K562 (cell line): ENCODE data around the gene PEDS1. TPM values are rescaled to one million over a fixed set of nuclear protein-coding genes. Genes with fewer than 3 reads are reported as not detected.
A peak's percentile ranks its signal among the peaks of the same experiment; 100 is the strongest.

ENCODE experiments used
- ATAC-seq: fragments of 200-7000 bp; cut with Tn5 transposase; 3 replicates; pipeline ENCODE4 v1.9.1; 2020; ENCODE audit warnings: moderate library complexity
- BruUV-seq: library from RNA; stranded (reverse); fragments of 400-500 nt; replicated peaks from 2 replicates; lab custom pipeline; 2021; lab: Mats Ljungman, UMichigan
- CTCF ChIA-PET: fragments of 300-600 bp; formaldehyde crosslinking; extraction: SDS; loops from one replicate; lab custom pipeline; 2021; ENCODE audit warnings: low intra/inter-chr PET ratio; lab: Yijun Ruan, JAX
- POLR2A ChIA-PET: fragments of 300-600, 350-650 bp; sonication (Branson Sonifier 250); formaldehyde crosslinking; extraction: SDS; loops from one replicate; lab custom pipeline; 2021; ENCODE audit warnings: antibody characterized with exemption, inconsistent platforms; lab: Yijun Ruan, JAX
- DNase-seq, 4 experiments: peaks; one replicate each; pipeline versions ENCODE4 v3.0.0 to v3.0.0-alpha.2; 2011 to 2018; ENCODE audit warnings: low spot score in 3 of 4, mixed read lengths in 3 of 4; ENCODE audit errors: extremely low read depth in 1 of 4
- FAIRE-seq: peaks from 2 replicates; lab custom pipeline; 2011; peaks lifted over from hg19 to GRCh38; lab: Jason Lieb, UNC
- H2AFZ ChIP-seq: 2 replicates; pipeline ENCODE4 v1.6.0; 2011; ENCODE audit warnings: low read depth, low read length, control low read depth, inconsistent platforms
- H3K27ac ChIP-seq: fragments of 200-600 bp; 3 replicates; pipeline ENCODE4 v1.8.0; 2011; ENCODE audit warnings: low read depth, mild to moderate bottlenecking, control low read depth, inconsistent platforms, low read length, moderate library complexity, mixed read lengths; ENCODE audit errors: extremely low read depth
- H3K27me3 ChIP-seq, 2 experiments: fragments of 300-600 bp in 1 of 2; 2 replicates in 1 of 2; 3 replicates in 1 of 2; pipeline versions ENCODE4 v1.6.0 to v1.8.0; 2011; ENCODE audit warnings: inconsistent platforms in 2 of 2, low read length in 2 of 2, mild to moderate bottlenecking in 1 of 2, mixed read lengths in 1 of 2, moderate library complexity in 1 of 2; ENCODE audit not compliant: control insufficient read depth in 2 of 2, insufficient read depth in 2 of 2
- H3K36me3 ChIP-seq: fragments of 300-600 bp; 3 replicates; pipeline ENCODE4 v1.8.0; 2011; ENCODE audit warnings: mild to moderate bottlenecking, low read length, inconsistent platforms; ENCODE audit not compliant: control insufficient read depth, insufficient read depth
- H3K4me1 ChIP-seq, 2 experiments: fragments of 200-600 bp in 1 of 2; replicated peaks in 1 of 2; 2 replicates in 1 of 2; 3 replicates in 1 of 2; pipeline versions ENCODE4 v1.5.1 to v1.8.0; 2011; ENCODE audit warnings: inconsistent platforms in 2 of 2, low read length in 2 of 2, mild to moderate bottlenecking in 1 of 2, mixed read lengths in 1 of 2, moderate library complexity in 1 of 2; ENCODE audit not compliant: control insufficient read depth in 2 of 2, insufficient read depth in 2 of 2
- H3K4me2 ChIP-seq: 2 replicates; pipeline ENCODE4 v1.6.1; 2011; ENCODE audit warnings: low read length, control low read depth, inconsistent platforms, mixed read lengths; ENCODE audit not compliant: insufficient read depth
- H3K4me3 ChIP-seq: fragments of 200-600 bp; sonication (generic), shearing (Covaris generic); 2 replicates; pipeline ENCODE4 v1.5.1; 2016; ENCODE audit warnings: control low read depth, inconsistent platforms
- H3K79me2 ChIP-seq: fragments of 200-600 bp; 3 replicates; pipeline ENCODE4 v1.8.0; 2011; ENCODE audit warnings: low read length, inconsistent platforms; ENCODE audit not compliant: control insufficient read depth, insufficient read depth
- H3K9ac ChIP-seq, 2 experiments: 2 replicates each; pipeline versions ENCODE4 v1.6.0 to v1.6.1; 2011; ENCODE audit warnings: low read depth in 2 of 2, low read length in 2 of 2, control low read depth in 1 of 2, inconsistent platforms in 1 of 2, mild to moderate bottlenecking in 1 of 2, mixed read lengths in 1 of 2; ENCODE audit not compliant: insufficient read depth in 1 of 2
- H3K9me1 ChIP-seq: one replicate; pipeline ENCODE4 v1.6.0; 2011; ENCODE audit warnings: inconsistent platforms, mild to moderate bottlenecking, low read length, moderate library complexity; ENCODE audit not compliant: control insufficient read depth, insufficient read depth
- H3K9me3 ChIP-seq: replicated peaks from 2 replicates; pipeline ENCODE4 v1.5.1; 2011; ENCODE audit warnings: low read depth, low read length, inconsistent platforms; ENCODE audit not compliant: control insufficient read depth, insufficient read depth
- H4K20me1 ChIP-seq: replicated peaks from 2 replicates; pipeline ENCODE4 v1.6.1; 2011; ENCODE audit warnings: low read length, inconsistent platforms, mixed read lengths; ENCODE audit not compliant: control insufficient read depth, insufficient read depth
- BRCA1 ChIP-seq, 2 experiments: fragments of 450-650 bp in 1 of 2; sonication (generic) in 1 of 2; formaldehyde crosslinking in 1 of 2; IDR thresholded peaks; 2 replicates each; pipeline versions ENCODE4 v1.5.0 to v1.6.1; 2017 to 2020; ENCODE audit warnings: mild to moderate bottlenecking in 1 of 2, missing genetic modification reagents in 1 of 2
- CXXC5 ChIP-seq: fragments of 250-450 bp; sonication (Bioruptor Pico); IDR thresholded peaks from 2 replicates; pipeline ENCODE4 v1.8.0; 2022; ENCODE audit warnings: inconsistent platforms, mild to moderate bottlenecking, moderate library complexity
- HDAC8 ChIP-seq: fragments of 450-650 bp; IDR thresholded peaks from 2 replicates; pipeline ENCODE4 v1.6.1; 2016; ENCODE audit warnings: mild to moderate bottlenecking, missing genetic modification characterization, moderate library complexity, missing compliant biosample characterization
- L3MBTL2 ChIP-seq: fragments of 450-650 bp; IDR thresholded peaks from 2 replicates; pipeline ENCODE4 v1.6.1; 2016; ENCODE audit warnings: mild to moderate bottlenecking, moderate library complexity
- MCM2 ChIP-seq: fragments of 450-650 bp; IDR thresholded peaks from 2 replicates; pipeline ENCODE4 v1.6.1; 2017; ENCODE audit warnings: low read depth, mild to moderate bottlenecking
- MYBL2 ChIP-seq, 2 experiments: fragments of 450-650 bp in 1 of 2; sonication (generic) in 1 of 2; formaldehyde crosslinking in 1 of 2; IDR thresholded peaks; 2 replicates each; pipeline versions ENCODE4 v1.6.1 to v1.8.1; 2017 to 2022; ENCODE audit warnings: borderline replicate concordance in 1 of 2, inconsistent platforms in 1 of 2, low read depth in 1 of 2, mild to moderate bottlenecking in 1 of 2, missing genetic modification reagents in 1 of 2, moderate library complexity in 1 of 2
- NCOA1 ChIP-seq: fragments of 450-650 bp; IDR thresholded peaks from 2 replicates; pipeline ENCODE4 v1.6.1; 2016; ENCODE audit warnings: low read depth
- NELFE ChIP-seq: IDR thresholded peaks from 2 replicates; pipeline ENCODE4 v1.6.1; 2011; ENCODE audit warnings: mild to moderate bottlenecking; ENCODE audit not compliant: insufficient read depth, insufficient read length
- SPI1 ChIP-seq: IDR thresholded peaks from 2 replicates; pipeline ENCODE4 v1.6.1; 2011; ENCODE audit warnings: low read depth, low read length, control low read depth, borderline replicate concordance
- STAG1 ChIP-seq: sonication (generic); formaldehyde crosslinking; IDR thresholded peaks from 2 replicates; pipeline ENCODE4 v1.5.0; 2020; ENCODE audit warnings: missing genetic modification reagents, borderline replicate concordance
- ZFP91 ChIP-seq: sonication (generic); formaldehyde crosslinking; IDR thresholded peaks from 2 replicates; pipeline ENCODE4 v1.8.0; 2022; ENCODE audit warnings: mild to moderate bottlenecking, missing genetic modification reagents
- ZNF175 ChIP-seq: fragments of 200-800 bp; sonication (Bioruptor generic); IDR thresholded peaks from 2 replicates; pipeline ENCODE4 v1.6.1; 2016; ENCODE audit warnings: low read depth, mild to moderate bottlenecking, missing genetic modification characterization, missing compliant biosample characterization
- ZNF277 ChIP-seq: fragments of 250-450 bp; sonication (Bioruptor Pico); IDR thresholded peaks from 2 replicates; pipeline ENCODE4 v1.8.0; 2022; ENCODE audit warnings: inconsistent platforms, mild to moderate bottlenecking, moderate library complexity, borderline replicate concordance
- ZSCAN29 ChIP-seq: fragments of 450-650 bp; IDR thresholded peaks from 2 replicates; pipeline ENCODE4 v1.6.1; 2017
- WGBS: fragments of 100-300 bp; shearing (Covaris generic); methylation state at CpG from one replicate; pipeline ENCODE4 v1.1.6; 2016; ENCODE audit warnings: low coverage, mixed read lengths; ENCODE audit not compliant: insufficient coverage; ENCODE audit errors: missing lambda C conversion rate; 5-methylcytosine and 5-hydroxymethylcytosine counted together
- in situ Hi-C: fragments of 300-500 bp; cut with MboI; formaldehyde crosslinking; loops from 4 replicates; pipeline ENCODE4 v1.15.0; 2018; ENCODE audit warnings: inconsistent platforms, mixed read lengths
- intact Hi-C: fragments of 100-400 bp; cut with micrococcal nuclease; formaldehyde crosslinking; loops from 2 replicates; pipeline ENCODE4 v1.14.2; 2022
- polyA plus RNA-seq, 8 experiments: library from polyadenylated mRNA; depleted of rRNA in 4 of 8; stranded (reverse) in 5 of 8; unstranded in 3 of 8; fragments of >200 nt; fragmentation: Nextera tagmentation in 2 of 8; fragmentation: Illumina TruSeq in 1 of 8; extraction: Ambion mirVana in 2 of 8; extraction: Trizol in 1 of 8; gene quantifications; 2 replicates each; pipeline versions ENCODE4 v1.2.1 to v1.2.3, GENCODE V29; 2011 to 2014; ENCODE audit warnings: inconsistent platforms in 1 of 8, missing spikeins in 1 of 8
- total RNA-seq, 7 experiments: library from RNA; depleted of rRNA in 6 of 7; stranded (reverse); fragments of >200 nt in 6 of 7; fragmentation: Illumina TruSeq in 2 of 7; extraction: Trizol in 2 of 7; gene quantifications; 2 replicates each; pipeline versions ENCODE4 v1.2.1 to v1.2.3, GENCODE V29; 2011 to 2021; ENCODE audit warnings: low replicate concordance in 1 of 7
- TF ChIP-seq, protein P1 (sequence below), 2 experiments: fragments of 250-450 bp in 1 of 2; fragments of 450-650 bp in 1 of 2; sonication (Bioruptor Pico) in 1 of 2; IDR thresholded peaks; 2 replicates each; pipeline versions ENCODE4 v1.6.1 to v1.8.0; 2016 to 2021; ENCODE audit warnings: mild to moderate bottlenecking in 2 of 2, moderate library complexity in 2 of 2, missing compliant biosample characterization in 1 of 2, missing genetic modification characterization in 1 of 2

Gene PEDS1
- total and polyA plus RNA-seq, 9 of the 15 experiments (the other 6 are each of a cell fraction or from before 2014, with no cell fraction given): 2.9 to 38.5 (median 24.2) TPM

GRCh38 chr20:50194422-50194830 is 40.9 kb upstream of the PEDS1 start (continued):
- TF ChIP-seq, protein P1, sequence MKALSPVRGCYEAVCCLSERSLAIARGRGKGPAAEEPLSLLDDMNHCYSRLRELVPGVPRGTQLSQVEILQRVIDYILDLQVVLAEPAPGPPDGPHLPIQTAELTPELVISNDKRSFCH (CRISPR knock-in tag; IDR thresholded peaks at IDR 0.05): no peak
- TF ChIP-seq, protein P1 (tag; IDR thresholded peaks at IDR 0.05): no peak
- 0 out of 2 replicates have a peak, but pooled peaks have one; percentile 18 for TF ChIP-seq ZFP91 (CRISPR knock-in tag)
- no peak for TF ChIP-seq MYBL2 (IDR thresholded peaks at IDR 0.05; ENCODE audit: low read depth)
- TF ChIP-seq MYBL2 (CRISPR knock-in tag; IDR thresholded peaks at IDR 0.05; ENCODE audit: borderline replicate concordance): no peak
- TF ChIP-seq SPI1: peak; percentile 17; the same call in 1 of the 2 replicates
- no peak for TF ChIP-seq NCOA1

GRCh38 chr20:50193836-50194421 is 40.4 kb upstream of the PEDS1 start:
- H3K4me3 ChIP-seq: peak overlapping the region; percentile 95
- FAIRE-seq: no peak
- H4K20me1 ChIP-seq: peaks cover 16% of the 10 kb centered on the region; the same call in 1 of the 2 replicates
- no peak overlapping the region for H2AFZ ChIP-seq
- POLR2A ChIA-PET: interaction anchor here (0.6 to 2.4 kb wide), 15 partner anchors 9 to 357 kb away, joined by 3 to 17 read pairs (median 4); no protein-coding TSS in a partner anchor
- no peaks in the 10 kb centered on the region for H3K27me3 ChIP-seq
- 45% methylated on average over 13 of the region's 16 CpGs for WGBS
- peak overlapping the region; percentile 99; the same call in 1 of the 3 replicates for H3K27ac ChIP-seq
- peaks cover 12% of the 10 kb centered on the region for H3K9me1 ChIP-seq
- H3K36me3 ChIP-seq: peaks cover 18% of the 10 kb centered on the region
- no peak for DNase-seq
- peak overlapping the region; percentile 95 to 96 for H3K9ac ChIP-seq
- ATAC-seq: peak; percentile 2
- H3K79me2 ChIP-seq: peaks cover 41% of the 10 kb centered on the region
- BruUV-seq: no TSS peak
- peaks cover 42 to 82% of the 10 kb centered on the region in 2 experiments for H3K4me1 ChIP-seq
- in situ Hi-C loops: no loop called here
- intact Hi-C loops: loop anchor here (5.0 kb wide), 1 partner anchor 98 kb away; no protein-coding TSS in a partner anchor
- CTCF ChIA-PET: no interaction called here
- H3K9me3 ChIP-seq: no peaks in the 10 kb centered on the region
- H3K4me2 ChIP-seq: peak overlapping the region; percentile 96
- TF ChIP-seq MCM2 (no peak), STAG1 (CRISPR knock-in tag) (no peak), ZSCAN29 (no peak), BRCA1 (IDR thresholded peaks at IDR 0.05) (no peak), BRCA1 (CRISPR knock-in tag; IDR thresholded peaks at IDR 0.05) (no peak), L3MBTL2 (peak; percentile 82), HDAC8 (tag) (no peak), ZNF277 (CRISPR knock-in tag) (no peak), ZNF175 (CRISPR knock-in tag) (no peak), NELFE (no peak), CXXC5 (CRISPR knock-in tag) (peak; percentile 3; the same call in 1 of the 2 replicates)
